Ascending aorta (tissue), 2 donors: ENCODE data around the gene SMIM27. TPM values are rescaled to one million over a fixed set of nuclear protein-coding genes. Genes with fewer than 3 reads are reported as not detected.

Experiments used
- DNase-seq, 2 donors: peaks; one replicate each; pipeline ENCODE4 v3.0.0-alpha.2; 2019; ENCODE audit warnings: low spot score in 2 of 2
- H3K27ac ChIP-seq, 2 donors: fragments of 200-600 bp; sonication (generic); one replicate each; pipeline ENCODE4 v1.5.1; 2016 to 2017; ENCODE audit warnings: mild to moderate bottlenecking in 1 of 2
- H3K27me3 ChIP-seq: fragments of 200-600 bp; sonication (generic); one replicate; pipeline ENCODE4 v1.5.1; 2017
- H3K36me3 ChIP-seq, 2 donors: fragments of 200-600 bp; sonication (generic); one replicate each; pipeline ENCODE4 v1.5.1; 2016
- H3K4me1 ChIP-seq, 2 donors: fragments of 200-600 bp; sonication (generic); one replicate each; pipeline ENCODE4 v1.5.1; 2016 to 2017; ENCODE audit warnings: mild to moderate bottlenecking in 1 of 2
- H3K4me3 ChIP-seq, 2 donors: fragments of 200-600 bp; sonication (generic); one replicate each; pipeline ENCODE4 v1.5.1; 2016 to 2017; ENCODE audit warnings: mild to moderate bottlenecking in 1 of 2
- H3K9me3 ChIP-seq, 2 donors: fragments of 200-600 bp; sonication (generic); one replicate each; pipeline ENCODE4 v1.5.1; 2016
- intact Hi-C: fragments of 100-400 bp; cut with DNase I; formaldehyde crosslinking; loops from one replicate; pipeline ENCODE4 v1.15.1; 2023
- total RNA-seq: library from RNA; depleted of rRNA; stranded (reverse); fragments of >200 nt; gene quantifications from one replicate; pipeline ENCODE4 v1.1.0, GENCODE V29; 2016
- TF ChIP-seq, protein P1 (sequence below), 3 experiments: fragments of 200-600 bp in 2 of 3; fragments of 450-650 bp in 1 of 3; sonication (generic) in 2 of 3; IDR thresholded peaks; one replicate each; pipeline ENCODE4 v1.5.1; 2016 to 2019; ENCODE audit warnings: antibody characterized with exemption in 3 of 3, mild to moderate bottlenecking in 1 of 3, moderate library complexity in 1 of 3

The SMIM27 gene
- total RNA-seq, 1 donor from 2014 or later = 0.32 TPM

DNA sequence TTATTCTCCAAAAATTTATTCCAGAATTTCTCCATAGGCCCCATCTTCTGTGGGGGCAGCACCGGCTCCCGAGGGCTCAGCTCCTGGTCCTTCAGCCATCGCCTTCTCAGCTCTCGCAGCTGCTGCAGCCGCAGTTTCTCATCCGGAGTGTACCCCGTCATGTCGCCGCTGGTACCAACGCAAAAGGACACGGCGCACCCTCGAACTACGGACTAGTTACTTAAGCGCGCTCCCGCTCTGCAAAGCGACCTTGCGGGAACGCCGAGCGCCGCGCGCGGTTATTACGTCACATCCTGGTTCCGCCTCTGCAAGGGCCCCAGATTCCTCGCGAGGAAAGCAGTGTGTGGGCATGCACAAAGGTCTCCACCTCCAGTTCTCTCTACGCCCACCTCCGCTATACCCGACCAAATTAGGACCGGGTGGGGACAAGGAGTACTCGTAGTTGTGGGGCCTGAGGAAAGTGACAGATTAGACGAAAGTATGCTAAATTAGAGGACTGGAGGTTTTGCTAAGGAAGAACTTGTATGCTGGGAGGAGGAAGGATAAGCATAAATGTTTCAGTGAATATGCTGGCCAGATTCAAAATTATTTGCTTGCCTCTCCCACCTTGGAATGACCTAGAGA, 20.9 kb downstream of the SMIM27 start, which contains the start of gene NDUFB6:
Gene NDUFB6, minus strand, starts transcription at position 260 of the 624 bp plus-strand sequence. Its CDS starts 99 bp downstream, at position 161.
- peak within 1 kb of the TSS; percentile 66 to 93 for H3K4me3 ChIP-seq
- intact Hi-C loops = loop anchor here (1.0 to 2.0 kb wide), 4 partner anchors 21 to 428 kb away; partner anchors contain the start of genes ACO1, APTX, RIGI and SMIM27

DNA sequence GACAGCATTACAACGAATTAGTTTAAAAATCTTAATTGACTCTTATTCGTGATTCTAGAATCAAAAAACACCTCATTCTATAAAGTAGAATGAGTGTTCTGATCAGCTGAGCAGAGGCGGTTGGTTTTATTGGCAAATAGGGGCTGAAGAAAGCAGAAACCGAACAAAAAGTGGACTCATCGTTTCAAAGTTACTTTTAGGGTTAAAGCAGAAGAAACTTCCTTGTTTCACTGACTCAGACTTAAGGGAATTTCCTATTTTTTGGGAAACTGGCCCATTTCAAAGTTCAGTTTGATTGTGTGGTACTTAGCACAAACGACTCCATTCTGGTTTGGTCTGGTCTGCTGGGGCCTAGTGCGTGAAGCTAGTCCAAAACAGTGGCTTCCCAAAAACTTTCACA, 21.7 kb downstream of the SMIM27 start:
- Histone ChIP-seq H3K36me3 (no peaks in the 10 kb centered on the region), H3K9me3 (no peaks in the 10 kb centered on the region), H3K27me3 (no peaks in the 10 kb centered on the region), H3K27ac (peak overlapping the region; percentile 82 to 91), H3K4me1 (peaks cover 0 to 12% of the 10 kb centered on the region in 2 donors), H3K4me3 (peak overlapping the region in 1 of 2 donors; percentile 93)
- TF ChIP-seq, protein P1, sequence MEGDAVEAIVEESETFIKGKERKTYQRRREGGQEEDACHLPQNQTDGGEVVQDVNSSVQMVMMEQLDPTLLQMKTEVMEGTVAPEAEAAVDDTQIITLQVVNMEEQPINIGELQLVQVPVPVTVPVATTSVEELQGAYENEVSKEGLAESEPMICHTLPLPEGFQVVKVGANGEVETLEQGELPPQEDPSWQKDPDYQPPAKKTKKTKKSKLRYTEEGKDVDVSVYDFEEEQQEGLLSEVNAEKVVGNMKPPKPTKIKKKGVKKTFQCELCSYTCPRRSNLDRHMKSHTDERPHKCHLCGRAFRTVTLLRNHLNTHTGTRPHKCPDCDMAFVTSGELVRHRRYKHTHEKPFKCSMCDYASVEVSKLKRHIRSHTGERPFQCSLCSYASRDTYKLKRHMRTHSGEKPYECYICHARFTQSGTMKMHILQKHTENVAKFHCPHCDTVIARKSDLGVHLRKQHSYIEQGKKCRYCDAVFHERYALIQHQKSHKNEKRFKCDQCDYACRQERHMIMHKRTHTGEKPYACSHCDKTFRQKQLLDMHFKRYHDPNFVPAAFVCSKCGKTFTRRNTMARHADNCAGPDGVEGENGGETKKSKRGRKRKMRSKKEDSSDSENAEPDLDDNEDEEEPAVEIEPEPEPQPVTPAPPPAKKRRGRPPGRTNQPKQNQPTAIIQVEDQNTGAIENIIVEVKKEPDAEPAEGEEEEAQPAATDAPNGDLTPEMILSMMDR (IDR thresholded peaks at IDR 0.05) = no peak
- intact Hi-C loops = loop anchor here (1.0 to 2.0 kb wide), 4 partner anchors 22 to 427 kb away; partner anchors contain the start of genes ACO1, APTX, RIGI and SMIM27
- no peak for DNase-seq

More for the DNA sequence above, 20.9 kb downstream of the SMIM27 start, which contains the start of gene NDUFB6:
- TF ChIP-seq, protein P1 (IDR thresholded peaks at IDR 0.05) = no peak
- H3K4me1 ChIP-seq = peaks cover 0 to 12% of the 10 kb centered on the region in 2 donors
- no peaks in the 10 kb centered on the region for H3K27me3 ChIP-seq
- peak; percentile 54 to 97 for DNase-seq
- H3K36me3 ChIP-seq = no peaks in the 10 kb centered on the region
- no peaks in the 10 kb centered on the region for H3K9me3 ChIP-seq
- H3K27ac ChIP-seq = peak within 1 kb of the TSS; percentile 82 to 91

- intact Hi-C loops = loop anchor here (5.0 kb wide), 1 partner anchor 143 kb away; no protein-coding TSS in a partner anchor
- no peaks in the 10 kb centered on the region for H3K27me3 ChIP-seq
These were observed 22.7 kb downstream of the SMIM27 start for GRCh38 chr9:32574858-32575257.

DNA sequence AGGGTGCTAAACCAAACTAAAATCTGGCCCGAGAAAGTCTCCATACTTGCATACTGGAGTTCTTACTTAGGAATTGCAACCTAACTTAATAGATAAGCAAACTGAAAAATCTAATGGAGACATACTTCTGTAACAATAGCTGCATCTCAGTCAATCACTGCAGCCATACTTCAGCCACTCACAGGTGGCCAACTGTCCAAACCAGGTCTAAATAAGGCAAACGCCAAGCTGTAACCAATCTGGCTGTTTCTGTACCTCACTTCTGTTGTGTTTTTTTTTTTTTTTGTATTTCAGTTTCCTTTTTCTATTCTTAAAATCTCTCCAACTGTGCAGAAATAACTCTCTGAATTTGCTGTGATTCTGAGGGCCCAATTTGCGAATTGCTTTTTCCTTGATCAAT, 25.2 kb downstream of the SMIM27 start:
- TF ChIP-seq, protein P1 (IDR thresholded peaks at IDR 0.05) = no peak
- intact Hi-C loops = loop anchor here (5.0 kb wide), 1 partner anchor 145 kb away; no protein-coding TSS in a partner anchor
- H3K4me1 ChIP-seq = peaks cover 0 to 5% of the 10 kb centered on the region in 2 donors
- no peak for DNase-seq
- H3K27ac ChIP-seq = no peak overlapping the region
- no peak overlapping the region for H3K4me3 ChIP-seq
- H3K9me3 ChIP-seq = no peaks in the 10 kb centered on the region
- no peaks in the 10 kb centered on the region for H3K27me3 ChIP-seq
- no peaks in the 10 kb centered on the region for H3K36me3 ChIP-seq

More at GRCh38 chr9:32574858-32575257, 22.7 kb downstream of the SMIM27 start:
- TF ChIP-seq, protein P1 (IDR thresholded peaks at IDR 0.05) = no peak
- Histone ChIP-seq H3K4me3 (no peak overlapping the region), H3K27ac (no peak overlapping the region), H3K4me1 (peaks cover 0 to 12% of the 10 kb centered on the region in 2 donors), H3K9me3 (no peaks in the 10 kb centered on the region), H3K36me3 (no peaks in the 10 kb centered on the region)
- DNase-seq = no peak

GRCh38 chr9:32578976-32579375, 26.8 kb downstream of the SMIM27 start:
- no peak for DNase-seq
- Histone ChIP-seq H3K4me3 (peak overlapping the region in 1 of 2 donors; percentile 54), H3K27ac (no peak overlapping the region), H3K9me3 (no peaks in the 10 kb centered on the region), H3K36me3 (no peaks in the 10 kb centered on the region), H3K27me3 (no peaks in the 10 kb centered on the region), H3K4me1 (peaks cover 0 to under 1% of the 10 kb centered on the region in 2 donors)
- intact Hi-C loops = loop anchor here (1.0 to 5.0 kb wide), 2 partner anchors 147 to 200 kb away; no protein-coding TSS in a partner anchor
- TF ChIP-seq, protein P1 (IDR thresholded peaks at IDR 0.05) = no peak
